Fibroblast of skin of left biceps (primary cell): ENCODE data around the gene SPECC1.
"Not testable (repeated sequence)": the region's sequence is repeated elsewhere in the genome, so short reads cannot be mapped to it uniquely, and the experiment has no call there.

ENCODE experiments used
- DNase-seq, 2 experiments: peaks; one replicate each; pipeline ENCODE4 v3.0.0-alpha.2; 2013; ENCODE audit warnings: low read depth in 2 of 2

The SPECC1 gene

GRCh38 chr17:20128036-20128667 lies 119.0 kb downstream of the SPECC1 start:
- DNase-seq = peak; percentile 9 to 10

- DNase-seq = no peak
Observed at GRCh38 chr17:20133517-20133916, 124.4 kb downstream of the SPECC1 start.

- DNase-seq = no peak
Observed at GRCh38 chr17:20141198-20141972, 132.2 kb downstream of the SPECC1 start.

- DNase-seq = no peak
Observed at GRCh38 chr17:20142268-20142667, 133.1 kb downstream of the SPECC1 start.

GRCh38 chr17:20143740-20144139 lies 134.6 kb downstream of the SPECC1 start:
- DNase-seq = no peak

GRCh38 chr17:20145567-20145966 lies 136.4 kb downstream of the SPECC1 start:
- DNase-seq = no peak

- no peak for DNase-seq
Observed at GRCh38 chr17:20149251-20149650, 140.1 kb downstream of the SPECC1 start.

GRCh38 chr17:20151174-20151573 lies 142.0 kb downstream of the SPECC1 start:
- DNase-seq = no peak

- DNase-seq = no peak
Observed at GRCh38 chr17:20153231-20153630, 144.1 kb downstream of the SPECC1 start.

GRCh38 chr17:20154286-20155000 lies 145.3 kb downstream of the SPECC1 start:
- DNase-seq = no peak

GRCh38 chr17:20155258-20156195 lies 146.4 kb downstream of the SPECC1 start:
- DNase-seq = peak; percentile 45 to 47

GRCh38 chr17:20156196-20157000 lies 147.2 kb downstream of the SPECC1 start:
- no peak for DNase-seq

- DNase-seq = no peak
Observed at GRCh38 chr17:20157001-20157310, 147.8 kb downstream of the SPECC1 start.

GRCh38 chr17:20158580-20158979 lies 149.4 kb downstream of the SPECC1 start:
- DNase-seq = no peak

GRCh38 chr17:20159406-20160069 lies 150.4 kb downstream of the SPECC1 start:
- DNase-seq = no peak

GRCh38 chr17:20165516-20165915 lies 156.4 kb downstream of the SPECC1 start:
- not testable (repeated sequence) for DNase-seq

GRCh38 chr17:20170085-20170484 lies 160.9 kb downstream of the SPECC1 start:
- DNase-seq = no peak

GRCh38 chr17:20171741-20172365 lies 162.7 kb downstream of the SPECC1 start:
- DNase-seq = no peak

GRCh38 chr17:20172376-20172775 lies 163.2 kb downstream of the SPECC1 start:
- DNase-seq = no peak

- DNase-seq = no peak
Observed at GRCh38 chr17:20173091-20173490, 163.9 kb downstream of the SPECC1 start.
